Measurements from ENCODE around the gene FAM185A.
"Not testable (repeated sequence)": the region's sequence is repeated elsewhere in the genome, so short reads cannot be mapped to it uniquely, and the experiment has no call there.

FAM185A gene

DNA sequence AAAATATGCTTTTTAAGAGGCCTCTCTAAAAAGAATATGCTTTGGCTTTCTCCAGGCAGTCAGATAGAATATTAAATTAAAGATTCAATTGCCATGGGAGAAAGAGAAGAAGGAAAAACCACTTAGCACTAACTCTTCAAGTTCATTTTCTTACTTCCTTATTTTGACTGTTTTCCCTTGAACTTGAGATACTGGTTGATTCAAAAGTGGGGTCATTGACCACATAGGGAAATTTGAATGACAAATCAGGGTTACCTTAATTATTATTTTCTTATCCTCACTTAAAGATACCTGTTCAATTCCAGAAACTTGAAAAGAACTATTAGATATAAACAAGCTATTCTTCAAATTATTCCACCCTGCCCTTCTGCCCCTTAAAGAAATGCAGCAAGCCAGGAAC, 27.4 kb downstream of the FAM185A start:
- not testable (repeated sequence) for DNase-seq (ENCODE audit: low read depth in 2 of 3, low spot score in 2 of 3)

DNA sequence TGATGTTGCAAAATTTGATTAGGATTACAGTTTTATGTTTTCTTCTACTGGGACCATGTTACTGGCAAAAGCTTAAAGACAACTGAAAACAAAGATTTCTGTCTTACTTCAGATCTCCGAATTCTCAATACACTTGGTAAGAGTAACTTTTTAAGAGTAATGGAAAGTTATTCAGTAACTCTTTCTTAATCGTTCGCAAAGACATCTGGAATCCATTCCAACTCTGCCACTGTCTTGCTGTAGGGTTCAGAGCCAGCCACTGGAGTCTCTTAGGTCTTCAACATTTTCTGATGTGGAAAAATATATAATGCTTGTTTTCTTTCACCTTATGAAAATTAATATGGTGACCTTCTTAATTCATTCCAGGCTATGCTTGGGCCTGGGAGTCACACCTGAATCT, 29.9 kb downstream of the FAM185A start:
- DNase-seq (ENCODE audit: low read depth in 2 of 3, low spot score in 2 of 3): not testable (repeated sequence)

- not testable (repeated sequence) for DNase-seq (ENCODE audit: low read depth in 2 of 3, low spot score in 2 of 3)
Observed at GRCh38 chr7:102780926-102781325, 32.1 kb downstream of the FAM185A start.

DNA sequence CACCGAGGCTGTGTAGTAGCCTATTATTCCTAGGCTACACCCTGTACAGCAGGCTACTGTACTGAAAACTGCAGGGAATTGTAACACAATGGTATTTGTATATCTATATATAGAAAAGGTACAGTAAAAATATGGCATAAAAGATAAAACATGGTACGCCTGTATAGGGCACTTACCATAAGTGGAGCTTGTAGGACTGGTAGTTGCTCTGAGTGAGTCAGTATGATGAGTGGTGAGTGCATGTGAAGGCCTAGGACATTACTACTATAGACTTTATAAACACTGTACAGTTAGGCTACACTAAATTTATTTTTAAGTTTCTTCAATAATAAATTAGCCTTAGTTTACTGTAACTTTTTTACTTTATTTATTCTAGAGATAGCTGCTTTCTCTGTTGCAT, 40.0 kb downstream of the FAM185A start:
- DNase-seq (ENCODE audit: low read depth in 2 of 3, low spot score in 2 of 3): not testable (repeated sequence)

- not testable (repeated sequence) for DNase-seq (ENCODE audit: low read depth in 2 of 3, low spot score in 2 of 3)
Observed at GRCh38 chr7:102790364-102791100, 41.7 kb downstream of the FAM185A start.

GRCh38 chr7:102791367-102791766, 42.6 kb downstream of the FAM185A start:
- DNase-seq (ENCODE audit: low read depth in 2 of 3, low spot score in 2 of 3): not testable (repeated sequence)

DNA sequence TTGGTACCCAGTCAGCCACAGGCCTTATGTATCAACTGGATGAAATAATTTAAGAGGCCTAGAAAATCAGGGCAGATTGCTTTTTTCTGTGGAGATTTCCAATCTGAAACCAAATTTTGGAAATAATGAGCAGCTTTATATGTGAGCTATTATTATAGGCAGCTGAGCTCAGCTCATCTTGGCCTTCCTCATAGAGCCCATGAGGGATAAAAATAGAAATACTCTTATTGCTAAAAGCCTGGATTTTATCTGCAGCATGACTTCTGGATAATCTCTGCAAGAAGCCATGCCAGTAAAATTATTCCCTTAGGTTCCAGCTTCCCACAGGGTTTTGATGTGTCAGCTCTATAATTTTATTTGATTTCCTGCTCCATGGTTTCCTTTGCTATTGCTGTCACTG, 43.0 kb downstream of the FAM185A start:
- DNase-seq (ENCODE audit: low read depth in 2 of 3, low spot score in 2 of 3): not testable (repeated sequence)

DNA sequence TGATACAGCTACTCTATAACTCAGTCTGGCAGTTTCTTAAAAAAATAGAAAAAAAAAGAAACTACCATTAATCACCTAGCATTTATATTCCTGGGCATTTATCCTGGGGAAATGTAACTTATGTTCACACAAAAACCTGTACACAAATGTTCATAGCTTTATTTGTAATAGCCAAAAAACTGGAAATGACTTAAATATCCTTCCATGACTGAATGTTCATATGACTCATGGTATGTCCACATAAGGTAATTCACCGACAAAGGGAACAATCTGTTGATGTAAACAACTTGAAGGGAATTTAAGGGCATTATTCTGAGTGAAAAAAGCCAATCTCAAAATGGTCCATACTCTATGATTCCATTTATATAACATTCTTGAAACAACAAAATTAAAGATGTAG, 45.8 kb downstream of the FAM185A start:
- DNase-seq (ENCODE audit: low read depth in 2 of 3, low spot score in 2 of 3): not testable (repeated sequence)

- not testable (repeated sequence) for DNase-seq (ENCODE audit: low read depth in 2 of 3, low spot score in 2 of 3)
Observed at GRCh38 chr7:102795987-102796595, 47.3 kb downstream of the FAM185A start.

DNA sequence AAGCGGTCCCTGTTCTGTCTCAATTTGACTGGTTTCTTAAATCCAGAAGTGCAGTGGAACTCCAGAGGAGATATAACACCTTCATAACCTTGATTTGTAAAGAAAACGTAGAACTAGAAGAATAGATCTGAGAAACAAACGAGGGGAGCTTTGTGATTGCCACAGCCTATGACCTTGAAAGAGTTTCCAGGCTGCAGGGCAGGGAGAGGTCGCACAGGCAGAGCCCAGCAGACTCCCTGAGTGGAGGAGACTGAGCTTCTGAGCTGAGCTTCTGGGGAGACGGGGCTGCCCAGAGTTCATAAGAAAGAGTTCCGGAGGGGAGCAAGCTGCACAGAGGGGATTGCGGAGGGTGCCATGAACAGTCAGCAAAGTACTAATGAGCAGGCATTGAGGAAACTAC, 57.8 kb downstream of the FAM185A start:
- no peak for DNase-seq (ENCODE audit: low read depth in 2 of 3, low spot score in 2 of 3)

- no peak for DNase-seq (ENCODE audit: low read depth in 2 of 3, low spot score in 2 of 3)
Observed at GRCh38 chr7:102810916-102811315, 62.1 kb downstream of the FAM185A start.

GRCh38 chr7:102811942-102812678, 63.3 kb downstream of the FAM185A start:
- no peak for DNase-seq (ENCODE audit: low read depth in 2 of 3, low spot score in 2 of 3)

- DNase-seq (ENCODE audit: low read depth in 2 of 3, low spot score in 2 of 3): no peak
Observed at GRCh38 chr7:102813191-102814024, 64.6 kb downstream of the FAM185A start.

- DNase-seq (ENCODE audit: low read depth in 2 of 3, low spot score in 2 of 3): no peak
Observed at GRCh38 chr7:102814025-102814471, 65.2 kb downstream of the FAM185A start.

DNA sequence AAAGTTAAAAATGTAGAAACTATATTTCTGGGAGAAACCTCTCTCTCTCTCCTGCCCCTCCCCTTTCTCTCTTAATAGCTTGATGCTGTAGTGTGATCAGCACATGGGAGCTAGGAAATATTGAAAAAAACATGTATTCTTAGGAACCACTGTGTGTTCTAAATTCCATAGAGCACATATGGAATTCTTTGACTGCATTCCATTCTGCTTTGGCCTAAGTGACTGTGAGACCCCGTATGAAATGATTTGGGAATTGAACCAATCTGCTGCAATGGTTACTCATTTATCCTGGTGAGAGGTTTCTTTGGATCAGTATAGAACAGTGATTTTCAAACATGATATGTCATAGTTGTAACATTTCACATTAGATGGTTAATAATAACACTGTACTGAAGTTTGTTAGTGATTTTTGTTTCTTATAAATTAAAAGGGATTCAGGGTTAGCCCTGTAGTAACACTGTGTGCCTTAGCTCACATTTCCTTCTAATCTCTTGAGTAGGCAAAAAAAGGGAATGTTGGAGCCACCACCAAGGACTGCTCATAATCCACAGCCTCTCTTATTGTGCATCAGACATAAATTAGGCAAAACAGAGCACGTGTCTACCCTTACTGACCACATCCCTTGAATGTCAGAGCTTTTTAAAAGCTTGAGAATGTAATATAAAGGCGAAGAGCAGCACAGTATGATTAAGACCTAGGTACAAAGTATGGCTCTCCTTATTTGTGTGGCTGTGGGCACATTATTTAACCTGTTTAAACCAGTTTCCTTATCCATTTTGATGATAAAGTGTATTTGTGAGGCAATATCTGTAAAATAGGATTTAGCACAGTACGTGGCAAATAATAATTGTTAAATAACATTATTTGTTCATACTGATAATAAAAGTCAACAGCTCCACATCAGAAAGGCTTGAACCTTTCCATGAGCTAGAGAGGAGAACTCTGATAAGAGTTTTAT, 69.1 kb downstream of the FAM185A start:
- no peak for DNase-seq (ENCODE audit: low read depth in 2 of 3, low spot score in 2 of 3)

GRCh38 chr7:102819151-102819550, 70.4 kb downstream of the FAM185A start:
- DNase-seq (ENCODE audit: low read depth in 2 of 3, low spot score in 2 of 3): no peak

DNA sequence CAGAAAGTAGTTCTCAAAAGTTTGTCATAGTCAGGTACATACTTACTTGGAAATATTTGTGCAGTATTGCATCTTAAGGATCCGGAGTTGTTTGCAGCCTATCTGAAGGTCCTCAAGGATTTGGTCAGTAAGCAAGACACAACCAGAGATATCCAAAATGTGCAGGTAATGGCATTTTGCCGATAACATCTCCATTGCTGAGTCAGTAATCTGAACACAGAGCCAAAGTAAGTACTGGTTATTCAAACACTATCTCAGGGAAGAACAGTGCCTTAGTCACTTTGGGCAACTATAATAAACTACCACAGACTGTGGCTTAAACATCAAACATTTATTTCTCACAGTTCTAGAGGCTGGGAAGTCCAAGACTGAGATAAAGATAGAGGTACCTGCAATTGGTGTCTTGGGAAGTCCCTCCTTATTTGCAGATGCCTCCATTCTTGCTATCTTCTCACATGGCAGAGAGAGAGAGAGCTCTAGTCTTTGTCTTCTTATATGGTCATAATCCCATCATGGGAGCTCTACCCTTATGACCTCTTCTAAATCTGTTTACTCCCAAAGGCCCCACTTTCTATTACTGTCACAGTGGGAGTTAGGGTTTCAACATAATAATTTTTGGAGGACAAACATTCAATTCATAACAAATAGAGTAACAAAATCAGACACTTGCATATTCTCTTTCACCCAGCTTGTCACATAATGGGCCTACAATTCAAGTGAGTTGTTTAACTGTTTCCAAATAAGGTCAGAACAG, 73.4 kb downstream of the FAM185A start:
- no peak for DNase-seq (ENCODE audit: low read depth in 2 of 3, low spot score in 2 of 3)

- no peak for DNase-seq (ENCODE audit: low read depth in 2 of 3, low spot score in 2 of 3)
Observed at GRCh38 chr7:102823390-102824119, 74.8 kb downstream of the FAM185A start.

- no peak for DNase-seq (ENCODE audit: low read depth in 2 of 3, low spot score in 2 of 3)
Observed at GRCh38 chr7:102828286-102828685, 79.5 kb downstream of the FAM185A start.
